Measurements from ENCODE around the gene SLC6A2.

SLC6A2 gene

GRCh38 chr16:55709801-55710200, 54.0 kb downstream of the SLC6A2 start:
- no peak overlapping the region for H3K4me3 ChIP-seq (ENCODE audit: low read depth, low read length)
- TF ChIP-seq CTCF (conservative IDR thresholded peaks at IDR 0.05; ENCODE audit: low read depth, low read length) = no peak
- DNase-seq (ENCODE audit: low read depth) = no peak

- DNase-seq (ENCODE audit: low read depth) = peak; percentile 8
- no peak overlapping the region for H3K4me3 ChIP-seq (ENCODE audit: low read depth, low read length)
- no peak for TF ChIP-seq CTCF (conservative IDR thresholded peaks at IDR 0.05; ENCODE audit: low read depth, low read length)
These were observed 54.7 kb downstream of the SLC6A2 start for GRCh38 chr16:55710466-55710865.

- H3K4me3 ChIP-seq (ENCODE audit: low read depth, low read length) = no peak overlapping the region
- peak; percentile 71 for DNase-seq (ENCODE audit: low read depth)
- peak; percentile 75 for TF ChIP-seq CTCF (conservative IDR thresholded peaks at IDR 0.05; ENCODE audit: low read depth, low read length)
These were observed 56.4 kb downstream of the SLC6A2 start for GRCh38 chr16:55711959-55712876.

- H3K4me3 ChIP-seq (ENCODE audit: low read depth, low read length) = no peak overlapping the region
- no peak for TF ChIP-seq CTCF (conservative IDR thresholded peaks at IDR 0.05; ENCODE audit: low read depth, low read length)
- DNase-seq (ENCODE audit: low read depth) = no peak
These were observed 57.3 kb downstream of the SLC6A2 start for GRCh38 chr16:55713103-55713502.

- no peak for DNase-seq (ENCODE audit: low read depth)
- no peak overlapping the region for H3K4me3 ChIP-seq (ENCODE audit: low read depth, low read length)
- TF ChIP-seq CTCF (conservative IDR thresholded peaks at IDR 0.05; ENCODE audit: low read depth, low read length) = no peak
These were observed 61.5 kb downstream of the SLC6A2 start for GRCh38 chr16:55717326-55717725.

- no peak for TF ChIP-seq CTCF (conservative IDR thresholded peaks at IDR 0.05; ENCODE audit: low read depth, low read length)
- no peak overlapping the region for H3K4me3 ChIP-seq (ENCODE audit: low read depth, low read length)
- DNase-seq (ENCODE audit: low read depth) = no peak
These were observed 69.4 kb downstream of the SLC6A2 start for GRCh38 chr16:55725055-55725777.

Measured in choroid plexus epithelial cell (primary cell).